SU-DHL-6 (cell line): ENCODE results near the gene POLA2.

Experiments used
- CTCF ChIP-seq: fragments of 200-600 bp; sonication (generic); IDR thresholded peaks from one replicate; pipeline ENCODE4 v1.5.1; 2017; ENCODE audit warnings: antibody characterized with exemption, mild to moderate bottlenecking, low read length, moderate library complexity; ENCODE audit not compliant: insufficient read depth, poor library complexity, severe bottlenecking
- EZH2phosphoT487 ChIP-seq: fragments of 200-600 bp; sonication (generic), shearing (Covaris generic); conservative IDR thresholded peaks from 2 replicates; pipeline ENCODE4 v1.6.1; 2018; ENCODE audit warnings: mild to moderate bottlenecking, antibody characterized with exemption, low read length, moderate library complexity, mixed read lengths

GRCh38 chr11:65278356-65278755 lies 16.6 kb downstream of the POLA2 start:
- no peak for TF ChIP-seq CTCF
- TF ChIP-seq EZH2phosphoT487: no peak
